Measurements from ENCODE around the gene SLX9.

SLX9 gene

DNA sequence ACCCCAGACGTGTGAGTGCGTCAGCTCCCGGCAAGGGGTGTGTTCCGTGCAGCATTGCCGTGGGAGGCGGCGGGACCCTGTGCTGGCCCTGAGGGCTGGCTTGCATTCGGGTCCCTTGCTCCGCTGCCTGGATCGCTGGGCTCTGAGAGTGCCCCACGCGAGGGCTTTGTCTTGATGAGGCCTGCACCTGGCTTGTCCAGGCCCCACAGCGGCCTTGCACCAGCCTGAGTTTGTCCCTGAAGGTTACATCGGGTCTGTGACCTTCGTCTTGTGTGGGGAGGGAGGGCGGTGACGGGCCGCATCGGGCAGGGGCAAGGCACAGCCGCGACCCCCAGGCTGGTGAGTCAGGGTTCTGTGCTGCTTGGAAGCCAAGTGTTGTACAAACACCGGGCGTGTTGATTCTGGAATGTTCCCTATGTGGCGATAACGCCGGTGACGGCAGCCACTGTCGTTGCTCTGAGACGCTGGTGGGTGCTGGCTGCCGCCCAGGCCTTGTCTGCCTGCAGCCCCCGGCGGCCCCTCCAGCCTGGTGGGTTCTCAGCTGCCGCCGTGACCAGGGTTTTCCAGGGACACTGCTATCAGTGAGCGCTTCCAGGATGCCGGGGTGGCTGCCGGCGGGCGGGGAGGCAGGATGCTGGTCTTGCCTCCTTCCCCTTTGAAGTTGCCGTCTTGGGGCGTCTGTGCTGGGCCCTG lies 42.9 kb downstream of the SLX9 start:
- no peak overlapping the region for H3K9ac ChIP-seq (ENCODE audit: low read length)
- peak overlapping the region; percentile 35 for H4K8ac ChIP-seq (ENCODE audit: low read length)
- no peak overlapping the region for H2BK15ac ChIP-seq (ENCODE audit: low read depth, poor library complexity, severe bottlenecking)
- peak overlapping the region; percentile 36 for H2AFZ ChIP-seq (ENCODE audit: low read depth, low read length)
- H2BK12ac ChIP-seq (ENCODE audit: low read length in 2 of 2): peak overlapping the region in 1 of 2 experiments; percentile 45
- no peak overlapping the region for H3K27ac ChIP-seq (ENCODE audit: low read length, poor library complexity, severe bottlenecking)
- no peak overlapping the region for H3K4me2 ChIP-seq (ENCODE audit: low read length, poor library complexity, severe bottlenecking)
- H2BK120ac ChIP-seq (ENCODE audit: low read depth, low read length): no peak overlapping the region
- WGBS: 63% methylated on average over 39 of the region's 41 CpGs
- peaks cover 0 to 12% of the 10 kb centered on the region in 2 experiments for H3K36me3 ChIP-seq (ENCODE audit: control insufficient read depth in 1 of 2, insufficient read depth in 2 of 2, low read depth in 1 of 2, low read length in 2 of 2)
- H4K91ac ChIP-seq (ENCODE audit: low read length): peak overlapping the region; percentile 44
- H3K4ac ChIP-seq (ENCODE audit: low read depth in 1 of 2, low read length in 2 of 2): no peak overlapping the region
- H3K9me3 ChIP-seq (ENCODE audit: control insufficient read depth, low read length): no peaks in the 10 kb centered on the region
- H3K4me3 ChIP-seq (ENCODE audit: insufficient read depth in 1 of 2, low read depth in 1 of 2, low read length in 2 of 2): no peak overlapping the region
- H2AK5ac ChIP-seq (ENCODE audit: low read length, severe bottlenecking): no peak overlapping the region
- no peak overlapping the region for H3K23ac ChIP-seq (ENCODE audit: low read length in 2 of 2)
- H3K27me3 ChIP-seq (ENCODE audit: control insufficient read depth in 1 of 2, insufficient read depth in 1 of 2, low read length in 2 of 2): peaks cover 0 to 11% of the 10 kb centered on the region in 2 experiments
- H3K79me1 ChIP-seq (replicated peaks; ENCODE audit: low read length, poor library complexity, severe bottlenecking): no peaks in the 10 kb centered on the region
- H3K18ac ChIP-seq (ENCODE audit: low read depth in 1 of 2, low read length in 2 of 2): peak overlapping the region; percentile 12 to 63
- DNase-seq: peak; percentile 64
- H3K4me1 ChIP-seq (ENCODE audit: control insufficient read depth, insufficient read depth, low read depth, low read length): peaks cover 11% of the 10 kb centered on the region
- H3K14ac ChIP-seq (ENCODE audit: low read length in 2 of 2): peak overlapping the region in 1 of 2 experiments; percentile 91
- H2BK5ac ChIP-seq (ENCODE audit: low read depth, low read length, poor library complexity, severe bottlenecking): no peak overlapping the region

- Histone ChIP-seq H3K14ac (ENCODE audit: low read length in 2 of 2) (no peak overlapping the region), H2BK15ac (ENCODE audit: low read depth, poor library complexity, severe bottlenecking) (no peak overlapping the region), H3K4me2 (ENCODE audit: low read length, poor library complexity, severe bottlenecking) (no peak overlapping the region), H2AK5ac (ENCODE audit: low read length, severe bottlenecking) (no peak overlapping the region), H2AFZ (ENCODE audit: low read depth, low read length) (no peak overlapping the region), H3K4ac (ENCODE audit: low read depth in 1 of 2, low read length in 2 of 2) (no peak overlapping the region), H3K4me3 (ENCODE audit: insufficient read depth in 1 of 2, low read depth in 1 of 2, low read length in 2 of 2) (no peak overlapping the region), H3K23ac (ENCODE audit: low read length in 2 of 2) (no peak overlapping the region), H3K27me3 (ENCODE audit: control insufficient read depth in 1 of 2, insufficient read depth in 1 of 2, low read length in 2 of 2) (peaks cover 0 to 11% of the 10 kb centered on the region in 2 experiments), H2BK120ac (ENCODE audit: low read depth, low read length) (no peak overlapping the region), H2BK12ac (ENCODE audit: low read length in 2 of 2) (no peak overlapping the region), H4K8ac (ENCODE audit: low read length) (no peak overlapping the region), H3K79me1 (replicated peaks; ENCODE audit: low read length, poor library complexity, severe bottlenecking) (no peaks in the 10 kb centered on the region), H3K27ac (ENCODE audit: low read length, poor library complexity, severe bottlenecking) (no peak overlapping the region), H3K9ac (ENCODE audit: low read length) (no peak overlapping the region), H2BK5ac (ENCODE audit: low read depth, low read length, poor library complexity, severe bottlenecking) (no peak overlapping the region), H4K91ac (ENCODE audit: low read length) (no peak overlapping the region), H3K9me3 (ENCODE audit: control insufficient read depth, low read length) (no peaks in the 10 kb centered on the region), H3K4me1 (ENCODE audit: control insufficient read depth, insufficient read depth, low read depth, low read length) (peaks cover 14% of the 10 kb centered on the region), H3K36me3 (ENCODE audit: control insufficient read depth in 1 of 2, insufficient read depth in 2 of 2, low read depth in 1 of 2, low read length in 2 of 2) (peaks cover 0 to 7% of the 10 kb centered on the region in 2 experiments), H3K18ac (ENCODE audit: low read depth in 1 of 2, low read length in 2 of 2) (no peak overlapping the region)
- no peak for DNase-seq
- WGBS: 97% methylated on average over 14 of the region's 22 CpGs
These were observed 43.8 kb downstream of the SLX9 start for GRCh38 chr21:44983421-44984206.

GRCh38 chr21:44984428-44984791 lies 44.6 kb downstream of the SLX9 start:
- peaks cover 0 to 11% of the 10 kb centered on the region in 2 experiments for H3K27me3 ChIP-seq (ENCODE audit: control insufficient read depth in 1 of 2, insufficient read depth in 1 of 2, low read length in 2 of 2)
- WGBS: 73% methylated on average over 20 of the region's 20 CpGs
- peak overlapping the region; percentile 13 for H2BK15ac ChIP-seq (ENCODE audit: low read depth, poor library complexity, severe bottlenecking)
- no peak overlapping the region for H3K18ac ChIP-seq (ENCODE audit: low read depth in 1 of 2, low read length in 2 of 2)
- H4K91ac ChIP-seq (ENCODE audit: low read length): no peak overlapping the region
- H2BK120ac ChIP-seq (ENCODE audit: low read depth, low read length): peak overlapping the region; percentile 50
- no peak overlapping the region for H3K4ac ChIP-seq (ENCODE audit: low read depth in 1 of 2, low read length in 2 of 2)
- no peak overlapping the region for H3K9ac ChIP-seq (ENCODE audit: low read length)
- H2AK5ac ChIP-seq (ENCODE audit: low read length, severe bottlenecking): no peak overlapping the region
- H3K27ac ChIP-seq (ENCODE audit: low read length, poor library complexity, severe bottlenecking): no peak overlapping the region
- no peak overlapping the region for H2AFZ ChIP-seq (ENCODE audit: low read depth, low read length)
- H3K14ac ChIP-seq (ENCODE audit: low read length in 2 of 2): no peak overlapping the region
- H4K8ac ChIP-seq (ENCODE audit: low read length): no peak overlapping the region
- DNase-seq: no peak
- peaks cover 20% of the 10 kb centered on the region for H3K4me1 ChIP-seq (ENCODE audit: control insufficient read depth, insufficient read depth, low read depth, low read length)
- peaks cover 0 to 2% of the 10 kb centered on the region in 2 experiments for H3K36me3 ChIP-seq (ENCODE audit: control insufficient read depth in 1 of 2, insufficient read depth in 2 of 2, low read depth in 1 of 2, low read length in 2 of 2)
- H3K4me3 ChIP-seq (ENCODE audit: insufficient read depth in 1 of 2, low read depth in 1 of 2, low read length in 2 of 2): no peak overlapping the region
- H2BK5ac ChIP-seq (ENCODE audit: low read depth, low read length, poor library complexity, severe bottlenecking): no peak overlapping the region
- H2BK12ac ChIP-seq (ENCODE audit: low read length in 2 of 2): no peak overlapping the region
- H3K9me3 ChIP-seq (ENCODE audit: control insufficient read depth, low read length): no peaks in the 10 kb centered on the region
- no peaks in the 10 kb centered on the region for H3K79me1 ChIP-seq (replicated peaks; ENCODE audit: low read length, poor library complexity, severe bottlenecking)
- H3K23ac ChIP-seq (ENCODE audit: low read length in 2 of 2): no peak overlapping the region
- H3K4me2 ChIP-seq (ENCODE audit: low read length, poor library complexity, severe bottlenecking): no peak overlapping the region

- Histone ChIP-seq H3K23ac (ENCODE audit: low read length in 2 of 2) (no peak overlapping the region), H4K91ac (ENCODE audit: low read length) (peak overlapping the region; percentile 45), H3K4me3 (ENCODE audit: insufficient read depth in 1 of 2, low read depth in 1 of 2, low read length in 2 of 2) (no peak overlapping the region), H2BK5ac (ENCODE audit: low read depth, low read length, poor library complexity, severe bottlenecking) (no peak overlapping the region), H2AK5ac (ENCODE audit: low read length, severe bottlenecking) (no peak overlapping the region), H2BK120ac (ENCODE audit: low read depth, low read length) (peak overlapping the region; percentile 50), H3K9me3 (ENCODE audit: control insufficient read depth, low read length) (no peaks in the 10 kb centered on the region), H3K4me1 (ENCODE audit: control insufficient read depth, insufficient read depth, low read depth, low read length) (peaks cover 24% of the 10 kb centered on the region), H3K14ac (ENCODE audit: low read length in 2 of 2) (no peak overlapping the region), H3K18ac (ENCODE audit: low read depth in 1 of 2, low read length in 2 of 2) (no peak overlapping the region), H4K8ac (ENCODE audit: low read length) (peak overlapping the region; percentile 51), H2BK15ac (ENCODE audit: low read depth, poor library complexity, severe bottlenecking) (peak overlapping the region; percentile 13), H3K4ac (ENCODE audit: low read depth in 1 of 2, low read length in 2 of 2) (no peak overlapping the region), H3K36me3 (ENCODE audit: control insufficient read depth in 1 of 2, insufficient read depth in 2 of 2, low read depth in 1 of 2, low read length in 2 of 2) (no peaks in the 10 kb centered on the region), H3K79me1 (replicated peaks; ENCODE audit: low read length, poor library complexity, severe bottlenecking) (no peaks in the 10 kb centered on the region), H2BK12ac (ENCODE audit: low read length in 2 of 2) (no peak overlapping the region), H3K27ac (ENCODE audit: low read length, poor library complexity, severe bottlenecking) (no peak overlapping the region), H3K4me2 (ENCODE audit: low read length, poor library complexity, severe bottlenecking) (no peak overlapping the region), H3K27me3 (ENCODE audit: control insufficient read depth in 1 of 2, insufficient read depth in 1 of 2, low read length in 2 of 2) (peaks cover 0 to 12% of the 10 kb centered on the region in 2 experiments), H2AFZ (ENCODE audit: low read depth, low read length) (no peak overlapping the region), H3K9ac (ENCODE audit: low read length) (no peak overlapping the region)
- 65% methylated on average over 26 of the region's 26 CpGs for WGBS
- no peak for DNase-seq
These were observed 45.1 kb downstream of the SLX9 start for GRCh38 chr21:44984792-44985440.

Measured in mesenchymal stem cell (in vitro differentiated cells and primary cell).